HCT116 (cell line): ENCODE results near the gene CTXN2. TPM values are rescaled to one million over a fixed set of nuclear protein-coding genes. Genes with fewer than 3 reads are reported as not detected.

Experiments used
- ATAC-seq: fragments of 200-7000 bp; cut with Tn5 transposase; 2 replicates; pipeline ENCODE4 v1.9.1; 2020; ENCODE audit warnings: mild to moderate bottlenecking, moderate library complexity
- BruUV-seq: library from RNA; stranded (reverse); fragments of 400-500 nt; replicated peaks from 2 replicates; lab custom pipeline; 2021; lab: Mats Ljungman, UMichigan
- CTCF ChIA-PET: fragments of 300-600 bp; sonication (Branson Sonifier 250); formaldehyde crosslinking; loops from one replicate; lab custom pipeline; 2021; ENCODE audit warnings: antibody characterized with exemption; lab: Charles Lee
- POLR2A ChIA-PET: fragments of 300-600, 350-600 bp; sonication (Branson Sonifier 250); formaldehyde crosslinking; loops from one replicate; lab custom pipeline; 2021; ENCODE audit warnings: antibody characterized with exemption; lab: Charles Lee
- RAD21 ChIA-PET, 2 experiments: fragments of 300-600 bp; sonication (Branson Sonifier 250); formaldehyde crosslinking; loops; one replicate each; lab custom pipeline; 2023; ENCODE audit warnings: low total read pairs in 2 of 2; ENCODE audit not compliant: uncharacterized antibody in 2 of 2, unreplicated experiment in 2 of 2, low non-redundant PET in 1 of 2; lab: Charles Lee
- DNase-seq: peaks from one replicate; pipeline ENCODE4 v3.0.0-alpha.2; 2010; ENCODE audit warnings: low read depth, low spot score
- H2AFZ ChIP-seq: fragments of 200-600 bp; shearing (Covaris generic), sonication (generic); 2 replicates; pipeline ENCODE4 v1.6.1; 2017; ENCODE audit warnings: low read depth, mixed run types, mixed read lengths, antibody characterized with exemption, low read length; ENCODE audit not compliant: poor library complexity, severe bottlenecking
- H3K27ac ChIP-seq: 2 replicates; pipeline ENCODE4 v1.5.1; 2012; ENCODE audit warnings: low read depth, low read length
- H3K27me3 ChIP-seq: fragments of 200-600 bp; sonication (generic); 2 replicates; pipeline ENCODE4 v1.6.1; 2016; ENCODE audit warnings: mixed run types, low read length, mixed read lengths; ENCODE audit not compliant: insufficient read depth
- H3K36me3 ChIP-seq, 2 experiments: fragments of 200-500 bp in 1 of 2; fragments of 200-600 bp in 1 of 2; sonication (Bioruptor generic) in 1 of 2; sonication (generic) in 1 of 2; 2 replicates each; pipeline versions ENCODE4 v1.5.1 to v1.6.1; 2014 to 2016; ENCODE audit warnings: low read length in 2 of 2, inconsistent platforms in 1 of 2, mixed read lengths in 1 of 2, mixed run types in 1 of 2; ENCODE audit not compliant: insufficient read depth in 2 of 2, control insufficient read depth in 1 of 2
- H3K4me1 ChIP-seq, 2 experiments: fragments of 200-600 bp in 1 of 2; sonication (generic) in 1 of 2; 2 replicates each; pipeline versions ENCODE4 v1.5.1 to v1.6.1; 2012 to 2017; ENCODE audit warnings: low read length in 2 of 2, inconsistent platforms in 1 of 2, mild to moderate bottlenecking in 1 of 2, mixed read lengths in 1 of 2, mixed run types in 1 of 2, moderate library complexity in 1 of 2; ENCODE audit not compliant: insufficient read depth in 2 of 2, control insufficient read depth in 1 of 2
- H3K4me2 ChIP-seq: fragments of 200-600 bp; sonication (generic); 2 replicates; pipeline ENCODE4 v1.6.1; 2017; ENCODE audit warnings: mixed run types, low read length, mixed read lengths
- H3K4me3 ChIP-seq, 2 experiments: fragments of 200-600 bp in 1 of 2; sonication (generic) in 1 of 2; replicated peaks in 1 of 2; 2 replicates each; pipeline ENCODE4 v1.5.1; 2011 to 2016; ENCODE audit warnings: low read length in 2 of 2, control low read depth in 1 of 2, low read depth in 1 of 2, mild to moderate bottlenecking in 1 of 2, mixed read lengths in 1 of 2, mixed run types in 1 of 2
- H3K79me2 ChIP-seq: fragments of 200-600 bp; sonication (generic); 2 replicates; pipeline ENCODE4 v1.6.1; 2017; ENCODE audit warnings: mild to moderate bottlenecking, mixed run types, low read length, moderate library complexity, mixed read lengths; ENCODE audit not compliant: insufficient read depth
- H3K9ac ChIP-seq: fragments of 200-600 bp; sonication (generic); 2 replicates; pipeline ENCODE4 v1.6.1; 2016; ENCODE audit warnings: low read length, mixed read lengths
- H3K9me2 ChIP-seq: fragments of 200-600 bp; sonication (generic), shearing (Covaris generic); 2 replicates; pipeline ENCODE4 v1.6.1; 2017; ENCODE audit warnings: mixed run types, mild to moderate bottlenecking, moderate library complexity; ENCODE audit not compliant: insufficient read depth
- H3K9me3 ChIP-seq, 2 experiments: fragments of 200-500 bp in 1 of 2; fragments of 200-600 bp in 1 of 2; sonication (Bioruptor generic) in 1 of 2; sonication (generic) in 1 of 2; 2 replicates each; pipeline ENCODE4 v1.6.1; 2014 to 2017; ENCODE audit warnings: low read length in 2 of 2, mixed read lengths in 2 of 2, inconsistent platforms in 1 of 2, low read depth in 1 of 2, mild to moderate bottlenecking in 1 of 2, mixed run types in 1 of 2, moderate library complexity in 1 of 2; ENCODE audit not compliant: control insufficient read depth in 1 of 2, insufficient read depth in 1 of 2
- H4K20me1 ChIP-seq: fragments of 200-600 bp; sonication (generic), shearing (Covaris generic); 2 replicates; pipeline ENCODE4 v1.6.1; 2017; ENCODE audit warnings: mixed run types, mild to moderate bottlenecking, moderate library complexity; ENCODE audit not compliant: insufficient read depth
- CBX3 ChIP-seq: IDR thresholded peaks from 2 replicates; pipeline ENCODE4 v1.6.1; 2012; ENCODE audit warnings: low read depth
- CEBPB ChIP-seq: IDR thresholded peaks from 2 replicates; pipeline ENCODE4 v1.6.1; 2012; ENCODE audit warnings: low read depth
- CTCF ChIP-seq, 3 experiments: fragments of 200-600 bp in 1 of 3; sonication (generic) in 1 of 3; IDR thresholded peaks in 2 of 3; conservative IDR thresholded peaks in 1 of 3; 2 replicates each; pipeline ENCODE4 v1.5.1; 2012 to 2017; ENCODE audit warnings: low read depth in 2 of 3, low read length in 2 of 3, antibody characterized with exemption in 1 of 3, borderline replicate concordance in 1 of 3, control low read depth in 1 of 3, mild to moderate bottlenecking in 1 of 3, mixed read lengths in 1 of 3, mixed run types in 1 of 3, moderate library complexity in 1 of 3; ENCODE audit not compliant: insufficient read depth in 1 of 3
- ELF1 ChIP-seq: IDR thresholded peaks from 2 replicates; pipeline ENCODE4 v1.6.1; 2012; ENCODE audit warnings: low read depth, borderline replicate concordance
- EZH2 ChIP-seq: fragments of 200-600 bp; sonication (generic); IDR thresholded peaks from 2 replicates; pipeline ENCODE4 v1.6.1; 2017; ENCODE audit warnings: antibody characterized with exemption, mixed run types
- FOSL1 ChIP-seq: IDR thresholded peaks from 2 replicates; pipeline ENCODE4 v1.6.1; 2012; ENCODE audit warnings: low read depth
- JUND ChIP-seq: IDR thresholded peaks from 2 replicates; pipeline ENCODE4 v1.6.1; 2012
- POLR2A ChIP-seq: IDR thresholded peaks from 2 replicates; pipeline ENCODE4 v1.7.0; 2011; ENCODE audit warnings: borderline replicate concordance; ENCODE audit not compliant: insufficient read depth, insufficient read length; ENCODE audit errors: extremely low read depth
- POLR2AphosphoS5 ChIP-seq: IDR thresholded peaks from 2 replicates; pipeline ENCODE4 v1.6.1; 2011; ENCODE audit warnings: mild to moderate bottlenecking, low read depth, low read length, moderate library complexity
- REST ChIP-seq: IDR thresholded peaks from 2 replicates; pipeline ENCODE4 v1.6.1; 2012; ENCODE audit warnings: low read depth
- TCF7L2 ChIP-seq: IDR thresholded peaks from 2 replicates; pipeline ENCODE4 v1.7.0; 2011; ENCODE audit warnings: borderline replicate concordance, inconsistent platforms; ENCODE audit not compliant: insufficient read depth, insufficient read length; ENCODE audit errors: extremely low read depth
- ZFX ChIP-seq: fragments of 450-650 bp; IDR thresholded peaks from 2 replicates; pipeline ENCODE4 v1.6.1; 2017
- ZNF274 ChIP-seq: fragments of 200-500 bp; sonication (Bioruptor generic); IDR thresholded peaks from 2 replicates; pipeline ENCODE4 v1.6.1; 2014; ENCODE audit warnings: mild to moderate bottlenecking, low read depth, low read length, inconsistent platforms
- intact Hi-C: fragments of 100-400 bp; cut with micrococcal nuclease; formaldehyde crosslinking; loops from 2 replicates; pipeline ENCODE4 v1.10.0; 2022
- total RNA-seq: library from RNA; stranded (reverse); gene quantifications from one replicate; pipeline ENCODE4 v1.2.1, GENCODE V29; 2021; ENCODE audit not compliant: unreplicated experiment

Gene CTXN2
- total RNA-seq, 1 experiment from 2014 or later, result not detected

GRCh38 chr15:48185529-48185928 lies 5.9 kb upstream of the CTXN2 start:
- no peak overlapping the region for H3K9ac ChIP-seq
- no peaks in the 10 kb centered on the region for H3K79me2 ChIP-seq
- H4K20me1 ChIP-seq, result no peaks in the 10 kb centered on the region
- H2AFZ ChIP-seq, result no peak overlapping the region
- H3K4me3 ChIP-seq, result no peak overlapping the region
- RAD21 ChIA-PET, result no interaction called here
- no peak overlapping the region for H3K27ac ChIP-seq
- DNase-seq (no peak), ATAC-seq (no peak)
- no peak overlapping the region for H3K4me2 ChIP-seq
- H3K27me3 ChIP-seq, result no peaks in the 10 kb centered on the region
- TF ChIP-seq REST, result no peak
- no peak for TF ChIP-seq EZH2
- no peak for TF ChIP-seq ZFX
- TF ChIP-seq JUND, result no peak
- no peak for TF ChIP-seq POLR2AphosphoS5
- TF ChIP-seq TCF7L2, result no peak
- TF ChIP-seq ZNF274, result no peak
- TF ChIP-seq POLR2A, result no peak
- no peak for TF ChIP-seq CBX3
- TF ChIP-seq CTCF (IDR thresholded peaks at IDR 0.05 in 2 of 3, conservative IDR thresholded peaks at IDR 0.05 in 1 of 3; ENCODE audit: borderline replicate concordance in 1 of 3, insufficient read depth in 1 of 3, low read depth in 2 of 3, low read length in 2 of 3), result no peak
- no peak for TF ChIP-seq ELF1
- no peak for TF ChIP-seq FOSL1
- TF ChIP-seq CEBPB, result no peak
- POLR2A ChIA-PET, result no interaction called here
- CTCF ChIA-PET, result no interaction called here
- H3K4me1 ChIP-seq, result no peaks in the 10 kb centered on the region
- H3K36me3 ChIP-seq, result no peaks in the 10 kb centered on the region
- BruUV-seq, result no TSS peak
- H3K9me3 ChIP-seq, result no peaks in the 10 kb centered on the region
- intact Hi-C loops, result no loop called here
- no peaks in the 10 kb centered on the region for H3K9me2 ChIP-seq
